Upper lobe of left lung (tissue), 6 donors: ENCODE measurements around the gene FBXL5. TPM values are rescaled to one million over a fixed set of nuclear protein-coding genes. Genes with fewer than 3 reads are reported as not detected.

Source experiments
- ATAC-seq, 2 donors: fragments of 200-7000 bp; cut with Tn5 transposase; one replicate each; pipeline ENCODE4 v1.9.1; 2022; ENCODE audit warnings: mild to moderate bottlenecking in 2 of 2, moderate library complexity in 2 of 2; ENCODE audit not compliant: low FRiP score in 2 of 2
- DNase-seq, 2 donors: peaks; one replicate each; pipeline ENCODE4 v3.0.0-alpha.2; 2019 to 2020
- H3K27ac ChIP-seq, 4 donors: fragments of 200-600 bp; sonication (generic); one replicate each; pipeline ENCODE4 v1.5.1; 2016 to 2019
- H3K27me3 ChIP-seq, 4 donors: fragments of 200-600 bp; sonication (generic); one replicate each; pipeline ENCODE4 v1.5.1; 2017 to 2019
- H3K36me3 ChIP-seq, 4 donors: fragments of 200-600 bp; sonication (generic); one replicate each; pipeline ENCODE4 v1.5.1; 2016 to 2019
- H3K4me1 ChIP-seq, 4 donors: fragments of 200-600 bp; sonication (generic); one replicate each; pipeline ENCODE4 v1.5.1; 2018 to 2019
- H3K4me3 ChIP-seq, 4 donors: fragments of 200-600 bp; sonication (generic); one replicate each; pipeline ENCODE4 v1.5.1; 2017 to 2019; ENCODE audit warnings: mild to moderate bottlenecking in 2 of 4, moderate library complexity in 1 of 4
- H3K9me3 ChIP-seq, 4 donors: fragments of 200-600 bp; sonication (generic); one replicate each; pipeline ENCODE4 v1.5.1; 2018 to 2019
- CTCF ChIP-seq, 6 experiments: fragments of 450-650 bp in 4 of 6; fragments of 200-600 bp in 2 of 6; sonication (generic) in 2 of 6; IDR thresholded peaks; one replicate each; pipeline ENCODE4 v1.5.1; 2016 to 2019; ENCODE audit warnings: antibody characterized with exemption in 6 of 6
- EP300 ChIP-seq, 4 donors: sonication (generic); formaldehyde crosslinking; IDR thresholded peaks; one replicate each; pipeline ENCODE4 v1.5.1; 2017; ENCODE audit warnings: antibody characterized with exemption in 4 of 4, control low read depth in 2 of 4
- POLR2A ChIP-seq, 4 donors: fragments of 450-650 bp; IDR thresholded peaks; one replicate each; pipeline ENCODE4 v1.5.1; 2016 to 2017; ENCODE audit warnings: antibody characterized with exemption in 4 of 4, mild to moderate bottlenecking in 2 of 4
- POLR2AphosphoS5 ChIP-seq, 2 donors: sonication (generic); formaldehyde crosslinking; IDR thresholded peaks; one replicate each; pipeline ENCODE4 v1.5.1; 2017; ENCODE audit warnings: antibody characterized with exemption in 2 of 2
- WGBS, 2 donors: methylation state at CpG; one replicate each; pipeline ENCODE4 v1.1.5; 2017 to 2018; 5-methylcytosine and 5-hydroxymethylcytosine counted together
- total RNA-seq, 6 donors: library from RNA; depleted of rRNA in 4 of 6; stranded (reverse); fragments of >200 nt in 4 of 6; gene quantifications; one replicate each; pipeline versions ENCODE4 v1.1.0 to v1.2.1, GENCODE V29; 2016 to 2021
- donor health status: DM: no; HTN: no; CAD: no; lungs with moderate emphysema.
- donor health status: DM: no; HTN: yes; CAD: no; lungs with severe emphysema.

The FBXL5 gene
- total RNA-seq, 6 donors from 2014 or later = 52.4 to 146 (median 94.9) TPM

GRCh38 chr4:15658781-15659180, 3.6 kb upstream of the FBXL5 start:
- peak overlapping the region in 3 of 4 donors; percentile 40 to 92 (median 63) for H3K27ac ChIP-seq
- WGBS, 2 donors = 84 to 85% methylated on average over 2 of the region's 2 CpGs
- no peaks in the 10 kb centered on the region for H3K9me3 ChIP-seq
- DNase-seq (no peak), ATAC-seq (no peak)
- TF ChIP-seq CTCF (IDR thresholded peaks at IDR 0.05) (no peak), POLR2AphosphoS5 (IDR thresholded peaks at IDR 0.05) (no peak), POLR2A (IDR thresholded peaks at IDR 0.05) (no peak), EP300 (IDR thresholded peaks at IDR 0.05) (no peak)
- no peaks in the 10 kb centered on the region for H3K27me3 ChIP-seq
- H3K4me3 ChIP-seq = peak overlapping the region in 1 of 4 donors; percentile 1
- H3K36me3 ChIP-seq = no peaks in the 10 kb centered on the region
- H3K4me1 ChIP-seq = peaks cover 0 to 14% (median 11%) of the 10 kb centered on the region in 4 donors

DNA sequence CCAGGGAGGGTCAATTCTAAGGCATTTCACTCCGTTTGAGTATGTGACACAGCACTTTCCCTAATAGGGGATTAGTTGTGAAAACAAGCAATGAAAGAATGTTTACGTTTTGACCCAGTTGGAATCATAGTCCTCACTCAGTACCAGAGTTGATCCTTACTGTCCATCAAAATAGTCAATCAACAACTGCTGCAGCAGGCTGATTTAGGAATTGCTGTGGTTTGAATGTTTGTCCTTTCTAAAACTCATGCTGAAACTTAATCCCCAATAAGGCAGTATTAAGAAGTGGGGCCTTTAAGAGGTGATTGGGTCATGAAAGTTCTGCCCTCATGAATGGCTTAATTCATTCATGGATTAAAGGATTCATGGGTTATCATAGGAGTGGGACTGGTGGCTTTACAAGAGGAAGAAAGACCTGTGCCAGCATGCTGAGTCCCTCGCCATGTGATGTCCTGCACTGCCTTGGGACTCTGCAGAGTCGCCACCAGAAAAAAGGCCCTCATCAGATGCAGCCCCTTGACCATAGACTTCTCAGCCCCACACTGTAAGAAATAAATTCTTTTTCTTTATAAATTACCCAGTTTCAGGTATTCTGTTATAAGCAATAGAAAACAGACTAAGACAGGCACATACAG, 3.1 kb upstream of the FBXL5 start:
- DNase-seq (peak in 1 of 2 donors; percentile 48), ATAC-seq (no peak)
- Histone ChIP-seq H3K36me3 (no peaks in the 10 kb centered on the region), H3K27ac (peak overlapping the region in 3 of 4 donors; percentile 40 to 92 (median 63)), H3K9me3 (no peaks in the 10 kb centered on the region), H3K4me1 (peaks cover 1 to 17% (median 16%) of the 10 kb centered on the region in 4 donors), H3K4me3 (peak overlapping the region in 1 of 4 donors; percentile 1), H3K27me3 (no peaks in the 10 kb centered on the region)
- 75 to 82% methylated on average over 4 of the region's 4 CpGs for WGBS, 2 donors
- TF ChIP-seq EP300 (IDR thresholded peaks at IDR 0.05) = no peak
- TF ChIP-seq POLR2AphosphoS5 (IDR thresholded peaks at IDR 0.05) = no peak
- no peak for TF ChIP-seq POLR2A (IDR thresholded peaks at IDR 0.05)
- TF ChIP-seq CTCF (IDR thresholded peaks at IDR 0.05) = no peak

- TF ChIP-seq POLR2AphosphoS5 (IDR thresholded peaks at IDR 0.05) (no peak), EP300 (IDR thresholded peaks at IDR 0.05) (no peak), POLR2A (IDR thresholded peaks at IDR 0.05) (no peak), CTCF (IDR thresholded peaks at IDR 0.05) (no peak)
- peak overlapping the region in 2 of 4 donors; percentile 40 to 92 for H3K27ac ChIP-seq
- no peaks in the 10 kb centered on the region for H3K9me3 ChIP-seq
- DNase-seq (no peak), ATAC-seq (no peak)
- peaks cover 10 to 26% (median 24%) of the 10 kb centered on the region in 4 donors for H3K4me1 ChIP-seq
- H3K36me3 ChIP-seq = no peaks in the 10 kb centered on the region
- no peaks in the 10 kb centered on the region for H3K27me3 ChIP-seq
- no peak overlapping the region for H3K4me3 ChIP-seq
Observed at GRCh38 chr4:15657366-15657765, 2.2 kb upstream of the FBXL5 start.

GRCh38 chr4:15656038-15656470, 897 bp upstream of the FBXL5 start:
- H3K4me1 ChIP-seq = peaks cover 23 to 38% (median 37%) of the 10 kb centered on the region in 4 donors
- peak in 1 of 2 donors; percentile 67 for ATAC-seq

More at GRCh38 chr4:15656038-15656470, 897 bp upstream of the FBXL5 start:
- H3K27ac ChIP-seq = peak overlapping the region; percentile 92 to 100 (median 99)
- peak overlapping the region in 3 of 4 donors; percentile 83 to 96 (median 89) for H3K4me3 ChIP-seq
- H3K36me3 ChIP-seq = no peaks in the 10 kb centered on the region
- DNase-seq = peak in 1 of 2 donors; percentile 42
- WGBS, 2 donors = 69 to 75% methylated on average over 12 of the region's 12 CpGs
- TF ChIP-seq CTCF (IDR thresholded peaks at IDR 0.05) = no peak
- no peak for TF ChIP-seq EP300 (IDR thresholded peaks at IDR 0.05)
- TF ChIP-seq POLR2AphosphoS5 (IDR thresholded peaks at IDR 0.05) = no peak
- no peak for TF ChIP-seq POLR2A (IDR thresholded peaks at IDR 0.05)
- no peaks in the 10 kb centered on the region for H3K27me3 ChIP-seq
- no peaks in the 10 kb centered on the region for H3K9me3 ChIP-seq
